Spleen (tissue), 7 donors: ENCODE measurements around the gene RARRES2.

ENCODE experiments used
- POLR2A ChIP-seq, 3 donors: fragments of 450-650 bp; IDR thresholded peaks; one replicate each; pipeline ENCODE4 v1.5.1; 2017; ENCODE audit warnings: antibody characterized with exemption in 3 of 3, mild to moderate bottlenecking in 1 of 3
- POLR2AphosphoS5 ChIP-seq, 3 donors: sonication (generic); formaldehyde crosslinking; IDR thresholded peaks; one replicate each; pipeline ENCODE4 v1.5.1; 2017; ENCODE audit warnings: antibody characterized with exemption in 3 of 3
- TF ChIP-seq, protein P1 (sequence below), 11 experiments: fragments of 200-600 bp in 7 of 11; fragments of 450-650 bp in 4 of 11; sonication (generic) in 4 of 11; IDR thresholded peaks in 8 of 11; conservative IDR thresholded peaks in 3 of 11; 1 replicate in 7 of 11; 2 replicates in 4 of 11; pipeline versions ENCODE4 v1.4.0 to v1.8.0; 2016 to 2021; ENCODE audit warnings: antibody characterized with exemption in 11 of 11, inconsistent platforms in 4 of 11, mild to moderate bottlenecking in 1 of 11
- donor health status: DM: no; HTN: no; CAD: no; lungs with moderate emphysema.
- donor health status: DM: no; HTN: no; CAD: no.
- donor health status: DM: no; HTN: no; CAD: no.

DNA sequence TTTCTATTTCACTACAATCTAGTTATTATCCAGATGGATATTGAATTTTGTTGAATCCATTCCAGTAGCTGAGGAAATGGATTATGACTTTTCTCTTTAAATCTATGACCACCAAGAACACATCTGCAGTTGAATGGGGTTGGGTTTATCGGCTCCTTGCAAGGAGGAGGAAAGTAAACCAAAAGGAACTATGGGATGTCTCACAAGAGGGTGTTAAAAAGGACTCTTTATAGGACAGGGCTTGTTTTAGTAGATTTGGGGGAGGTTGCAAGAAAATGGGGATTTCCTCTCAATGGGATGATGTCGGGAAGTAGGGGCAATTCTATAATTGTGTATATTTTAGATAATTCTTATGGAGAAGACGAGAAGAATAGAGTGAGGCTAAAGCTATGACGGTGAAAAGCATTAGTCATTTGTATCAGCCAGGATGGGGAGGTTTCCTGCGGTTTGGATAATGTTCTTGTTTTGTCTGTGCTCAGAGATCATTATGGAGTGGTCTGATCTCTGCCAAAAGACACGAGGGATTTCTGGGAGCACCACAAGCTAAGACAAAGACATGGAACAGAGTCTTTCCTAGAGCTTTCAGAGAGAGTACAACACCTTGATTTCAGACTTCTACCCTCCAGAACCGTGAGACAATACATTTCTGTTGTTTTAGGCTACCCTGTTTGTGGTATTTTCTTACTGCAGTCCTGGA lies 23.5 kb downstream of the RARRES2 start:
- no peak for TF ChIP-seq POLR2A (IDR thresholded peaks at IDR 0.05)
- TF ChIP-seq, protein P1, sequence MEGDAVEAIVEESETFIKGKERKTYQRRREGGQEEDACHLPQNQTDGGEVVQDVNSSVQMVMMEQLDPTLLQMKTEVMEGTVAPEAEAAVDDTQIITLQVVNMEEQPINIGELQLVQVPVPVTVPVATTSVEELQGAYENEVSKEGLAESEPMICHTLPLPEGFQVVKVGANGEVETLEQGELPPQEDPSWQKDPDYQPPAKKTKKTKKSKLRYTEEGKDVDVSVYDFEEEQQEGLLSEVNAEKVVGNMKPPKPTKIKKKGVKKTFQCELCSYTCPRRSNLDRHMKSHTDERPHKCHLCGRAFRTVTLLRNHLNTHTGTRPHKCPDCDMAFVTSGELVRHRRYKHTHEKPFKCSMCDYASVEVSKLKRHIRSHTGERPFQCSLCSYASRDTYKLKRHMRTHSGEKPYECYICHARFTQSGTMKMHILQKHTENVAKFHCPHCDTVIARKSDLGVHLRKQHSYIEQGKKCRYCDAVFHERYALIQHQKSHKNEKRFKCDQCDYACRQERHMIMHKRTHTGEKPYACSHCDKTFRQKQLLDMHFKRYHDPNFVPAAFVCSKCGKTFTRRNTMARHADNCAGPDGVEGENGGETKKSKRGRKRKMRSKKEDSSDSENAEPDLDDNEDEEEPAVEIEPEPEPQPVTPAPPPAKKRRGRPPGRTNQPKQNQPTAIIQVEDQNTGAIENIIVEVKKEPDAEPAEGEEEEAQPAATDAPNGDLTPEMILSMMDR (IDR thresholded peaks at IDR 0.05 in 8 of 11, conservative IDR thresholded peaks at IDR 0.05 in 3 of 11): no peak
- TF ChIP-seq POLR2AphosphoS5 (IDR thresholded peaks at IDR 0.05): no peak
